Measurements from ENCODE around the gene KRTAP19-5. TPM values are rescaled to one million over a fixed set of nuclear protein-coding genes. Genes with fewer than 3 reads are reported as not detected.

The KRTAP19-5 gene
- total and polyA plus RNA-seq, 5 experiments from 2014 or later: not detected

DNA sequence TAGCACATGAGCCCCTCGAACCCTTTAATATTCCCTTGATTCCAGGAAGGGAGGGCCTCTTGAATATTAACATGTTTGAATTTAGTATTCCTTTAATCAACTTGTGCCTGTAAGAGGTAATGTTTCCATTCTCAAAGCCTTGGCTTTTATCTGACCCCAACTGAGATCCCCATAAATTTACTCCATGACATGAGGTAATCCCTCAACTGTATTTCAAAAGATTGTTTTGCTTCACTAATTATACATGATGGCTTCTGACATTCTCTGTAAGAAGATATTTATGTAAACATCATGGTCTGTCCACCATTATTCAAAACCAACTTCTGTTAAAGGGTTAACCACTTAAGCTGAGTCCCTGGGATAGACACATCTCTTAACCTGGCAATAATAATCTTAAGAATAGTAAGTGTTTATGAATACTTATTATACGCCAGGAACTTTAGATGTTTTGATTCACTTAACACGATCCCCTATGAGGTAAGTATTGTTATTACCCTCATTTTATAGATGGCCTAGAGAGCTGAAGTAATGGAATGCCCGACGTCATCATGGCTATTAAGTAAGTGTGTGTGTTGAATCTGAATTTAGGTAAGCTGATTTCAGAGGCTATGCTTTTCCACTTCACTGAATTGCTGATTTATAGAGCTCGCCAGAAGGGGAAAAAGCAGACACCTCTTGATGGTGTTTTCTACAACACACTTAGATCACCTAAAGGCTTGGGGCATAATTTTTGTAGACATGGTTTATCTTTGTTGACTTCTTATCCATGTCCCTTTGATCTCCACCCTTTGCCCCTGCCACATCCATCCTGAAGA lies 32.8 kb downstream of the KRTAP19-5 start:
- POLR2A ChIA-PET: no interaction called here
- Mint-ChIP-seq H3K27ac (no peak overlapping the region), H3K27me3 (peaks cover 2 to 17% (median 4%) of the 10 kb centered on the region in 5 donors), H3K36me3 (no peaks in the 10 kb centered on the region), H3K9me3 (peaks cover 0 to 5% (median 0%) of the 10 kb centered on the region in 9 donors), H3K4me3 (no peak overlapping the region), H3K4me1 (no peaks in the 10 kb centered on the region)
- DNase-seq (no peak), ATAC-seq (no peak)

DNA sequence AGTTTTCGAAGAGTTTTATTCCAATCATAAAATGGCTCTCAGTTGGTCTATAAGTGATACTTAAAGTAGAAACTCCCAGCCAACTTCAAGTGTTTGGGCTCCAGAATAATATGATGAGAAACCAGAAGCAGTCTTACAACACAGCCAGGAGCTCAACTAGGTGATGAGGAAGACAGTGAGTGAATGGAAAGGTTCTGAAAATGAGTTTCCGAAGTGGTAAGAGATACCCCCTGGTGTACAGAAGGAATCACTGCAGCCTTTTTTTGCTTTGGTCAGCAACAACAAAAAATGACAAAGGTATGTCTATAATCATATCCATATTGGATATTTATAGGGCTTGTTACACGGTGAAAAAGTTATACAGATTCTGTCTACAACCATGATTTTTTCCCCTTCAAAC lies 38.2 kb downstream of the KRTAP19-5 start:
- no peak overlapping the region for H3K27ac Mint-ChIP-seq
- H3K4me1 Mint-ChIP-seq: no peaks in the 10 kb centered on the region
- H3K4me3 Mint-ChIP-seq: no peak overlapping the region
- H3K9me3 Mint-ChIP-seq: peaks cover 0 to 2% (median 0%) of the 10 kb centered on the region in 9 donors
- peaks cover 2 to 19% (median 6%) of the 10 kb centered on the region in 5 donors for H3K27me3 Mint-ChIP-seq
- ATAC-seq: no peak
- no peaks in the 10 kb centered on the region for H3K36me3 Mint-ChIP-seq
- DNase-seq: no peak
- POLR2A ChIA-PET: no interaction called here

Other genes with a start within 250 kb of the KRTAP19-5 start
- not detected for gene KRTAP24-1, start 219.2 kb downstream of the KRTAP19-5 start, total RNA-seq
- gene KRTAP24-1, start 219.2 kb downstream of the KRTAP19-5 start, polyA plus RNA-seq: not detected
- not detected for gene KRTAP25-1, start 212.6 kb downstream of the KRTAP19-5 start, total RNA-seq
- gene KRTAP25-1, start 212.6 kb downstream of the KRTAP19-5 start, polyA plus RNA-seq: not detected
- not detected for gene KRTAP26-1, start 181.8 kb downstream of the KRTAP19-5 start, total RNA-seq
- gene KRTAP26-1, start 181.8 kb downstream of the KRTAP19-5 start, polyA plus RNA-seq: not detected
- not detected for gene KRTAP27-1, start 164.4 kb downstream of the KRTAP19-5 start, total RNA-seq
- not detected for gene KRTAP27-1, start 164.4 kb downstream of the KRTAP19-5 start, polyA plus RNA-seq
- gene KRTAP23-1, start 153.5 kb downstream of the KRTAP19-5 start, total RNA-seq: not detected
- not detected for gene KRTAP23-1, start 153.5 kb downstream of the KRTAP19-5 start, polyA plus RNA-seq
- gene KRTAP13-2, start 129.9 kb downstream of the KRTAP19-5 start, total RNA-seq: not detected
- gene KRTAP13-2, start 129.9 kb downstream of the KRTAP19-5 start, polyA plus RNA-seq: not detected
- gene KRTAP13-1, start 106.1 kb downstream of the KRTAP19-5 start, total RNA-seq: not detected
- gene KRTAP13-1, start 106.1 kb downstream of the KRTAP19-5 start, polyA plus RNA-seq: not detected
- gene KRTAP13-3, start 76.2 kb downstream of the KRTAP19-5 start, total RNA-seq: not detected
- gene KRTAP13-3, start 76.2 kb downstream of the KRTAP19-5 start, polyA plus RNA-seq: not detected
- not detected for gene KRTAP13-4, start 71.9 kb downstream of the KRTAP19-5 start, total RNA-seq
- gene KRTAP13-4, start 71.9 kb downstream of the KRTAP19-5 start, polyA plus RNA-seq: not detected
- gene KRTAP15-1, start 61.9 kb downstream of the KRTAP19-5 start, total RNA-seq: not detected
- gene KRTAP15-1, start 61.9 kb downstream of the KRTAP19-5 start, polyA plus RNA-seq: not detected
- not detected for gene KRTAP19-1, start 21.8 kb downstream of the KRTAP19-5 start, total RNA-seq
- not detected for gene KRTAP19-1, start 21.8 kb downstream of the KRTAP19-5 start, polyA plus RNA-seq
- gene KRTAP19-2, start 14.7 kb downstream of the KRTAP19-5 start, total RNA-seq: not detected
- not detected for gene KRTAP19-2, start 14.7 kb downstream of the KRTAP19-5 start, polyA plus RNA-seq
- not detected for gene KRTAP19-3, start 10.1 kb downstream of the KRTAP19-5 start, total RNA-seq
- gene KRTAP19-3, start 10.1 kb downstream of the KRTAP19-5 start, polyA plus RNA-seq: not detected
- not detected for gene KRTAP19-4, start 5.0 kb downstream of the KRTAP19-5 start, total RNA-seq
- gene KRTAP19-4, start 5.0 kb downstream of the KRTAP19-5 start, polyA plus RNA-seq: not detected
- gene KRTAP19-6, start 39.7 kb upstream of the KRTAP19-5 start, total RNA-seq: not detected
- not detected for gene KRTAP19-6, start 39.7 kb upstream of the KRTAP19-5 start, polyA plus RNA-seq
- gene KRTAP19-7, start 59.2 kb upstream of the KRTAP19-5 start, total RNA-seq: not detected
- gene KRTAP19-7, start 59.2 kb upstream of the KRTAP19-5 start, polyA plus RNA-seq: not detected
- not detected for gene KRTAP22-2, start 88.3 kb upstream of the KRTAP19-5 start, total RNA-seq
- gene KRTAP22-2, start 88.3 kb upstream of the KRTAP19-5 start, polyA plus RNA-seq: not detected
- not detected for gene KRTAP6-3, start 90.3 kb upstream of the KRTAP19-5 start, total RNA-seq
- not detected for gene KRTAP6-3, start 90.3 kb upstream of the KRTAP19-5 start, polyA plus RNA-seq
- not detected for gene KRTAP6-2, start 96.8 kb upstream of the KRTAP19-5 start, total RNA-seq
- gene KRTAP6-2, start 96.8 kb upstream of the KRTAP19-5 start, polyA plus RNA-seq: not detected
- gene KRTAP22-1, start 98.9 kb upstream of the KRTAP19-5 start, total RNA-seq: not detected
- gene KRTAP22-1, start 98.9 kb upstream of the KRTAP19-5 start, polyA plus RNA-seq: not detected
- not detected for gene KRTAP6-1, start 111.8 kb upstream of the KRTAP19-5 start, total RNA-seq
- not detected for gene KRTAP6-1, start 111.8 kb upstream of the KRTAP19-5 start, polyA plus RNA-seq
- not detected for gene KRTAP20-1, start 114.3 kb upstream of the KRTAP19-5 start, total RNA-seq
- gene KRTAP20-1, start 114.3 kb upstream of the KRTAP19-5 start, polyA plus RNA-seq: not detected
- gene KRTAP20-4, start 118.5 kb upstream of the KRTAP19-5 start, total RNA-seq: not detected
- not detected for gene KRTAP20-4, start 118.5 kb upstream of the KRTAP19-5 start, polyA plus RNA-seq
- not detected for gene KRTAP20-2, start 133.1 kb upstream of the KRTAP19-5 start, total RNA-seq
- gene KRTAP20-2, start 133.1 kb upstream of the KRTAP19-5 start, polyA plus RNA-seq: not detected
- gene KRTAP20-3, start 140.7 kb upstream of the KRTAP19-5 start, total RNA-seq: not detected
- gene KRTAP20-3, start 140.7 kb upstream of the KRTAP19-5 start, polyA plus RNA-seq: not detected
- gene KRTAP21-3, start 216.6 kb upstream of the KRTAP19-5 start, total RNA-seq: not detected
- not detected for gene KRTAP21-3, start 216.6 kb upstream of the KRTAP19-5 start, polyA plus RNA-seq
- gene KRTAP21-2, start 245.1 kb upstream of the KRTAP19-5 start, total RNA-seq: not detected
- gene KRTAP21-2, start 245.1 kb upstream of the KRTAP19-5 start, polyA plus RNA-seq: not detected

Data from naive thymus-derived CD8-positive, alpha-beta T cell (primary cell).